Inflammatory macrophage (primary cell): ENCODE measurements around the gene NCBP3.

Experiments used
- DNase-seq, 2 donors: peaks; one replicate each; pipeline ENCODE4 v3.0.0-alpha.2; 2020 to 2022

The NCBP3 gene

DNA sequence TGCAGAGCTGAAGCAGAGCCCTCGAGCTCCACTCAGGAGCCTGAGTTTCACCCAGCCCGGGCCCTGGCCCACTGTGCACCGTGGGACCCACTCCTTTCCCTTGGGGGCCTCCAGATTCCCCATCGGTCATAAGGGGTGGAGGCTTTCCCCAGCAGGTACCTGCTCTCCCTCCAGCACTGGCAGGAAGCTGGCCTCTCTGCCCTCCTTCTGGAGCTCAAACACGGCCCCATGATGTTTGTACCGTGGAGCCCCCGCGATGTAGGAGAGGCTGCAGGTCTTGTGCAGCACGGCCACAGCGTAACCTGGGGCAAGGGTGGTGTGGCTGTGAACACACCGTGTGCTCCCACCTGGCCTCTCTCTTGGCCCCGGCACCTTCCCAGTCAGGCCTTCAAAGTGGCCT lies 92.4 kb downstream of the NCBP3 start:
- no peak for DNase-seq
